ENCODE measurements around the gene FBLN1. TPM values are rescaled to one million over a fixed set of nuclear protein-coding genes. Genes with fewer than 3 reads are reported as not detected.

FBLN1 gene
- total and polyA plus RNA-seq, 2 of the 13 experiments (the other 11 are each of a cell fraction or from before 2014, with no cell fraction given) = 37.3 to 103 TPM

- TF ChIP-seq ZNF296 (CRISPR knock-in tag; conservative IDR thresholded peaks at IDR 0.05) = no peak
- TF ChIP-seq HNF4G (IDR thresholded peaks at IDR 0.05; ENCODE audit: borderline replicate concordance, low read depth, low read length) = peak; percentile 89
- TF ChIP-seq HNF4G (CRISPR knock-in tag; IDR thresholded peaks at IDR 0.05; ENCODE audit: borderline replicate concordance, low read depth) = peak; percentile 89; the same call in 1 of the 2 replicates
- peak; percentile 73; the same call in 1 of the 2 replicates for TF ChIP-seq ZNF343 (CRISPR knock-in tag; IDR thresholded peaks at IDR 0.05)
- 0 out of 2 replicates have a peak, but pooled peaks have one; percentile 64 for TF ChIP-seq ZNF878 (CRISPR knock-in tag; IDR thresholded peaks at IDR 0.05)
- peak; percentile 75 for TF ChIP-seq NCOR1 (IDR thresholded peaks at IDR 0.05; ENCODE audit: borderline replicate concordance, low read length)
- peak; percentile 59; the same call in 1 of the 2 replicates for TF ChIP-seq ZNF891 (CRISPR knock-in tag; IDR thresholded peaks at IDR 0.05)
- peak; percentile 73 for TF ChIP-seq MYPOP (CRISPR knock-in tag; IDR thresholded peaks at IDR 0.05)
- no peak for TF ChIP-seq ZNF20 (CRISPR knock-in tag; IDR thresholded peaks at IDR 0.05)
- TF ChIP-seq, protein P1, sequence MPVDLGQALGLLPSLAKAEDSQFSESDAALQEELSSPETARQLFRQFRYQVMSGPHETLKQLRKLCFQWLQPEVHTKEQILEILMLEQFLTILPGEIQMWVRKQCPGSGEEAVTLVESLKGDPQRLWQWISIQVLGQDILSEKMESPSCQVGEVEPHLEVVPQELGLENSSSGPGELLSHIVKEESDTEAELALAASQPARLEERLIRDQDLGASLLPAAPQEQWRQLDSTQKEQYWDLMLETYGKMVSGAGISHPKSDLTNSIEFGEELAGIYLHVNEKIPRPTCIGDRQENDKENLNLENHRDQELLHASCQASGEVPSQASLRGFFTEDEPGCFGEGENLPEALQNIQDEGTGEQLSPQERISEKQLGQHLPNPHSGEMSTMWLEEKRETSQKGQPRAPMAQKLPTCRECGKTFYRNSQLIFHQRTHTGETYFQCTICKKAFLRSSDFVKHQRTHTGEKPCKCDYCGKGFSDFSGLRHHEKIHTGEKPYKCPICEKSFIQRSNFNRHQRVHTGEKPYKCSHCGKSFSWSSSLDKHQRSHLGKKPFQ (CRISPR knock-in tag; IDR thresholded peaks at IDR 0.05; ENCODE audit: insufficient replicate concordance) = no peak
- TF ChIP-seq, protein P2, sequence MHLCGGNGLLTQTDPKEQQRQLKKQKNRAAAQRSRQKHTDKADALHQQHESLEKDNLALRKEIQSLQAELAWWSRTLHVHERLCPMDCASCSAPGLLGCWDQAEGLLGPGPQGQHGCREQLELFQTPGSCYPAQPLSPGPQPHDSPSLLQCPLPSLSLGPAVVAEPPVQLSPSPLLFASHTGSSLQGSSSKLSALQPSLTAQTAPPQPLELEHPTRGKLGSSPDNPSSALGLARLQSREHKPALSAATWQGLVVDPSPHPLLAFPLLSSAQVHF (CRISPR knock-in tag; IDR thresholded peaks at IDR 0.05) = no peak
- peak; percentile 72 for TF ChIP-seq TARDBP (CRISPR knock-in tag; IDR thresholded peaks at IDR 0.05)
- no peak for TF ChIP-seq ZBTB4 (CRISPR knock-in tag; IDR thresholded peaks at IDR 0.05; ENCODE audit: borderline replicate concordance)
- TF ChIP-seq, protein P3, sequence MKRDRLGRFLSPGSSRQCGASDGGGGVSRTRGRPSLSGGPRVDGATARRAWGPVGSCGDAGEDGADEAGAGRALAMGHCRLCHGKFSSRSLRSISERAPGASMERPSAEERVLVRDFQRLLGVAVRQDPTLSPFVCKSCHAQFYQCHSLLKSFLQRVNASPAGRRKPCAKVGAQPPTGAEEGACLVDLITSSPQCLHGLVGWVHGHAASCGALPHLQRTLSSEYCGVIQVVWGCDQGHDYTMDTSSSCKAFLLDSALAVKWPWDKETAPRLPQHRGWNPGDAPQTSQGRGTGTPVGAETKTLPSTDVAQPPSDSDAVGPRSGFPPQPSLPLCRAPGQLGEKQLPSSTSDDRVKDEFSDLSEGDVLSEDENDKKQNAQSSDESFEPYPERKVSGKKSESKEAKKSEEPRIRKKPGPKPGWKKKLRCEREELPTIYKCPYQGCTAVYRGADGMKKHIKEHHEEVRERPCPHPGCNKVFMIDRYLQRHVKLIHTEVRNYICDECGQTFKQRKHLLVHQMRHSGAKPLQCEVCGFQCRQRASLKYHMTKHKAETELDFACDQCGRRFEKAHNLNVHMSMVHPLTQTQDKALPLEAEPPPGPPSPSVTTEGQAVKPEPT (CRISPR knock-in tag; IDR thresholded peaks at IDR 0.05; ENCODE audit: low read depth) = peak; percentile 69; the same call in 1 of the 2 replicates
- peak; percentile 78 for TF ChIP-seq HOXA3 (CRISPR knock-in tag; IDR thresholded peaks at IDR 0.05)
Observed at GRCh38 chr22:45502215-45503049, at the start of gene FBLN1 (continued).

All from HepG2 (cell line).